GM18511 (cell line): ENCODE measurements around the gene PIK3R5.
A peak's percentile ranks its signal among the peaks of the same experiment; 100 is the strongest.

Experiments
- ATAC-seq: cut with Tn5 transposase; IDR thresholded peaks from one replicate; pipeline ENCODE4 v1.9.1; 2021; ENCODE audit warnings: mild to moderate bottlenecking, moderate library complexity; ENCODE audit not compliant: unreplicated experiment

Gene PIK3R5

GRCh38 chr17:8955021-8955959 lies 10.2 kb downstream of the PIK3R5 start:
- ATAC-seq = no peak

GRCh38 chr17:8954339-8954738 lies 11.2 kb downstream of the PIK3R5 start:
- ATAC-seq = peak; percentile 68

GRCh38 chr17:8953156-8953885 lies 12.2 kb downstream of the PIK3R5 start:
- ATAC-seq = no peak

DNA sequence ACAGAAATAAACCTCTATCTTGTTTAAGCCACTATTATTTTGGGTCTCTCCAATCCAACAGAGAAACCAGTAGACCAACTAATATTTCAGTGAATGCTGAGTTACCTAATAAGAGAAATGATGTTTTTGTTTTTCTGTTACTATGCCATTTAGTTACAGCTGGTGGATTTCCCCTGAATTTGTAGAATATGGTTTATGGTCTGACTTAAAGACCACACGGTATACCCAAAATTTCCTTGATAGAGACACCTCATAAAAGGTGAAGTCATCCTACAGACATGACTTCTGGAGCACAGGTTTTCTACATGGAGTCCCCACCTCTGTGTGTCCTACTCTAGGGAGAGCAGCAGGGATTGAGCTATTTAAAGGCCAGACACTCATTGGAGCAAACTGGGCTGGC lies 13.3 kb downstream of the PIK3R5 start:
- ATAC-seq = no peak

GRCh38 chr17:8951206-8951605 lies 14.3 kb downstream of the PIK3R5 start:
- ATAC-seq = no peak

GRCh38 chr17:8949061-8949661 lies 16.3 kb downstream of the PIK3R5 start:
- no peak for ATAC-seq

- ATAC-seq = no peak
These were observed 17.0 kb downstream of the PIK3R5 start for GRCh38 chr17:8948462-8948861.

- no peak for ATAC-seq
These were observed 18.3 kb downstream of the PIK3R5 start for GRCh38 chr17:8947201-8947600.

DNA sequence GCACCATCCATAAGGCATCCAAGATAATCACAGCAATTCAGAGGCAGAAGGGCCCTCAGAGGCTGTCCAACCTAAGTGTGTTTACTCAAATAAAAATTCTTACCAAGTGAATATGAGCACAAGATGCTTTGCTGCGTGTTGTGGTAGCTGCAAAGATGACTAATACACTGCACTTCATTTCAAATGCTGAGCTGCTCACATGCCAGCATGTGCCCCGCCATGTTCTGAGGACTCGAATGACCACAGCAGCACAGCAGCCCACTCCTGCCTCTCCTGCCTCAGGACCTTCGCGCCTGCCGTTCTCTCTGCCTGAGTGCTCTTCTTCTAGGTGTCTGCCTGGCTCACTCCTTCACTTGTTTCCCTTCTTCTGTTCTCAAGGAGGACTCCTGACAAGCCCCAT lies 19.0 kb downstream of the PIK3R5 start:
- no peak for ATAC-seq

DNA sequence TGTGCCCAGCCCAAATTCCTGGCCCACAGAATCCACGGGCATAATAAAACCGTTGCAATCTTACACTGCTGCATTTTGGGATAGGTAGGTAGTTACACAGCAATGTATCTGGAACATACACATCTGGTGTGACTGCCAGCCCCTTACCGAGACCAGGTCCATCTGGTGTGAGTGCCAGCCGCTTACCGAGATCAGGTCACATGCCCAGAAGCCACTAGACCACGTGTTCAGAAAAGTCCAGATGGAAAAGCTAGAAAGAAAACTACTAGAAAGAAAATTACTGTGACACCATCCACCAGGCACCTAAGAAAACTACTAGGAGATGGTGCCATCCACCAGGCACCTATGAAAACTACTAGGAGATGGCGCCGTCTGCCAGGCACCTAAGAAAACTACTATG lies 19.4 kb downstream of the PIK3R5 start:
- ATAC-seq = no peak

DNA sequence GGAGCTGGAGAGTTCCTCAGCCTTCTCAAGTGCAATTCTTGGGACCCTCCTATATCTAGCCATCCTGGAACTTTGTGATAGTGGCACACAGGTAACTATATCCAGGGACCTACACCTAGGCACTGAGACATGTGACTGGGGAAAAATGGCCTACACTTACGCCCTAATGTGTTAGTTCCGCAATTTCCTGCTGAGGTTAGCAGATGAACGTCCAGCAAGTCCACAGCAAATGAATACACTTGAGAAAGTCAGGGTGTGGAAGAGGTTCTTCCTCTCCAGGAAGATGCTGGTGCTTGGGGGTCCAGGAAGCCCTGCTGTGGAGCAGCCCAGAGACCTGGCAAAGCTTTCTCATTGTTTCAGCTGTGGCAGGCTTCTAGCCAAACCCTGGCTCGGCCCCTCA lies 20.8 kb downstream of the PIK3R5 start:
- ATAC-seq = no peak

DNA sequence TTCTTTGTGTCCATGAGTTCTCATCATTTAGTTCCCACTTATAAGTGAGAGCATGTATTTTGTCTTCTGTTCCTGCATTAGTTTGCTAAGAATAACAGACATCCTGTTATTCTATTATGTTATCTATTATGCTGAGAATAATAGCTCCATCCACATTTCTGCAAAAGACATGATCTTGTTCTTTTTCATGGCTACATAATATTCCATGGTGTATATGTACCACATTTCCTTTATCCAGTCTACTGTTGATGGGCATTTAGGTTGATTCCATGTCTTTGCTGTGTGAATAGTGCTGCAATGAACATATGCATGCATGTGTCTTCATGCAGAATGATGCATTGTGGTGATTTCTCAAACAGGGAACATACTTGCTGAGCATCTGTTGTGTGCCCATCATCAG lies 21.4 kb downstream of the PIK3R5 start:
- ATAC-seq = no peak

- no peak for ATAC-seq
These were observed 23.4 kb downstream of the PIK3R5 start for GRCh38 chr17:8941980-8942622.

- ATAC-seq = no peak
These were observed 24.0 kb downstream of the PIK3R5 start for GRCh38 chr17:8941520-8941919.

DNA sequence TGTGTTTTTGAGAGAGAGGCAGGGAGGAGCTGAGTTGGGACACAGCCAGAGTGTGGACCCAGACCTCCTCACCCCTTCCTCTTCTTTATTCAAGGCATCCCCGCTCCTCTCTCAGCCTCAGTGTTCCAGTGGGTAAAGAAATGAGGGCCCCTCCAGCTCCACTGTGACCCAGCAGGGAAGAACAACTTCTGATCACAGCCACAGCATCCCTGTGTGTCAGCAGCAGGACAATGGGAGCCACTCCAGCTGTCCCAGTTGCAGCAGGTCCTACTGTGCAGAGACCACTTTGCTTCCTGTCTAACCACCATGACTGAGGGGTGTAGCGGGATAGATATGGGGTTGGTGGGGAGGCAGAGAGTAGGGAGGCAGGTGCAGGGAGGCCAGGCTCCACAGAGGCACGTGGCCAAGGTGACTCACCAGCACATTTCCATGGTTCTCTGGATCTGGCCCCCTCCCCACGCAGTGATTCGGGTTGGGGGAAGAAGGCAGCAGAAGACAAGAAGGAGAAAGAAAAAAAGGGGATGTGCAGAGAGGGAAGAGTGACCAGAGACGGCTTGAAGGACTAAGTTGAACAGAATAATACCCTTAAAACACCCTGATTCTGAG lies 24.5 kb downstream of the PIK3R5 start:
- ATAC-seq = no peak

DNA sequence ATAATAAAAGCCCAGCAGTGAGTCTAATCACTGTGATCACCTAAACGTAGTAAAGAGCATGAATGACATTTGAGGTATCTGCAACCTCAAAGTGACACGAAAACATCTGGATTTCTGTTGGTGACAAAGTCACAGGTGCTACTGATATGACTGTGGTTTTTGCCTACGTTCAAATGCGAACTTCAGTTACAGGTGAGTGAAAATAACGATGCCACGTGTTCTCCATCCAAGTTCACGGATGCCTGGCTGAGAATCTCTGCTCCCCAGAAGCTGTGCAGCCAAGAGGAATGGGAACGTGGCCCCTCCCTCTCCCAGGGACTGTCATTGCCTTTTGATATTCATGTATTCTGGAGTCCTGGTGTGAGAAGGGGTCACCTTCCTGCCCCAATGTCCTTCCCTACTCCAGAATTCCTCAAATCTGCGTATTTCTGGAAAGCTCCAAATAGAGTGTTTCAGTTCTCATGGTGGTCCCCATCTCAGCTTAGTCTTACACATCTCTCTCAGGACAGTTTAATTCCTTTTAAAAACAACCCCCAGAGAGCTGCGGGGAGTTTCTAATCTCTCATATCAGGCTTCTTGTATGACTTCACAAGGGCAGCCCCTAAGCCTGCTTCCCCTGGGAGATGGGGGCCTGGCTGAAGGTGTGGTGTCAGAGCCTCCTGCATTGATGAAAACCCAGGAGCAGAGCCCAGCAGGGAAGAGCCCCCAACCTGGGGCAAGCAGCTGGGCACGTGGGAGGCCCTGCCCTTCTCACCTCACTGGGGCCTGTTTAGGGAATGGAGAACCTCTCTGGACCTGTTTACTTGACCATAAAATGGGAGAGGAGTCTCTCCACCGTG lies 25.8 kb downstream of the PIK3R5 start:
- ATAC-seq = peak; percentile 53

GRCh38 chr17:8938933-8939332 lies 26.6 kb downstream of the PIK3R5 start:
- no peak for ATAC-seq

GRCh38 chr17:8935191-8935590 lies 30.3 kb downstream of the PIK3R5 start:
- no peak for ATAC-seq

DNA sequence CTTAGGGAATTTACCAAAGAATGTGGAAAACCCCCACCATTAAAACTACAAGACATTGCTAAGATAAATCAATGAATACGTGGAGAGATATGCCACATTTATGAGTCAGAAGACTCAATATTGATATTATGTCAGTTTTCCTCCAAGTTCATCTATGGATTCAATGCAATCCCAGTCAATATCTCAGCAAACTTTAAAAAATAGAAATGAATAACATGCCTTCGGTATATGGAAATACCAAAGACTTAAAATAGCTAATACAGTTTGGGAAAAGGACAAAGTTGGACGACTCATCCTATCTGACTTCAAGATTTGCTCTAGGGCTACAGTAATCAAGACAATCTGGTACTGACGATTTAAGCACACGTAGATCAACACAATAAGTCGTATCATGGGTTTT lies 31.2 kb downstream of the PIK3R5 start:
- no peak for ATAC-seq

GRCh38 chr17:8930649-8931048 lies 34.9 kb downstream of the PIK3R5 start:
- ATAC-seq = no peak
